Measurements from ENCODE around the gene CIAPIN1.
A peak's percentile ranks its signal among the peaks of the same experiment; 100 is the strongest.

Gene CIAPIN1

DNA sequence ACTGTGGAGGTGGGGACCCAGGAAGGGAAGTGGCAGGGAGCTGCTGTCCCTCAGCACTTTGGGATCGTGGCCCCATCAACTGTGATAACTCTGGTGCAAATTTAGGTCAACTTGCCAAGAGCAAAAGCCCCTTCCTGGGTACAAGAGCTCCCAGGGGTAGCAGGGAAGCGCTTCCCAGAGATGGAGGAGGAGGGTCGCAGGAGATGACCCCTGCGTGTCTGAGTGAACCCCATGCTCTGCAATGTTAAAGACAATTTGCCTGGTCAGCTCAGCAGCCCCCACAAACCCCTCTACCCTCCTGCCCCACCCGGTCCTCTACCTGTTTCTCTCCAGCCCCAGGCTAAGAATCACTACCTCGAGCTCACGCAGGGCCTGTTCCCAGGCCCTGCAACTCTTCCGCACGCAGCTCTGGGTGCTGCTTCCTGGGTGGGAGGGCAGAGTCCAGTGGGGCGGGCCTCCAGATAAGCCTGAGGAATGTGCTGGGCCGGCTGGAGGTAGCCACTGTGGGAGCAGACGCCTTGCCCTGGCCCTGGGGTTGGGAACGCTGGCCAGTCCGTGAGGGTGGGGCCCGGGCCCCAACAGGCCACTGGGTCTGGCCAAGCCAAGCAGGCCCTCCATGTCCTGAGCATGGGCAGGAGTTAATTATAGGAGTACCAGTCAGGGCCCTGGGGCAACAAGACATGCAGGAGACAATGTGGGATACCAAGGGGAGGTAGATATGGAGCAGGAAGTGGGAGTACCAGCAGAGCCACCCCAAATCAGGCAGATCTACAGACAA lies 33.0 kb upstream of the CIAPIN1 start:
- DNase-seq (ENCODE audit: low read depth): no peak

DNA sequence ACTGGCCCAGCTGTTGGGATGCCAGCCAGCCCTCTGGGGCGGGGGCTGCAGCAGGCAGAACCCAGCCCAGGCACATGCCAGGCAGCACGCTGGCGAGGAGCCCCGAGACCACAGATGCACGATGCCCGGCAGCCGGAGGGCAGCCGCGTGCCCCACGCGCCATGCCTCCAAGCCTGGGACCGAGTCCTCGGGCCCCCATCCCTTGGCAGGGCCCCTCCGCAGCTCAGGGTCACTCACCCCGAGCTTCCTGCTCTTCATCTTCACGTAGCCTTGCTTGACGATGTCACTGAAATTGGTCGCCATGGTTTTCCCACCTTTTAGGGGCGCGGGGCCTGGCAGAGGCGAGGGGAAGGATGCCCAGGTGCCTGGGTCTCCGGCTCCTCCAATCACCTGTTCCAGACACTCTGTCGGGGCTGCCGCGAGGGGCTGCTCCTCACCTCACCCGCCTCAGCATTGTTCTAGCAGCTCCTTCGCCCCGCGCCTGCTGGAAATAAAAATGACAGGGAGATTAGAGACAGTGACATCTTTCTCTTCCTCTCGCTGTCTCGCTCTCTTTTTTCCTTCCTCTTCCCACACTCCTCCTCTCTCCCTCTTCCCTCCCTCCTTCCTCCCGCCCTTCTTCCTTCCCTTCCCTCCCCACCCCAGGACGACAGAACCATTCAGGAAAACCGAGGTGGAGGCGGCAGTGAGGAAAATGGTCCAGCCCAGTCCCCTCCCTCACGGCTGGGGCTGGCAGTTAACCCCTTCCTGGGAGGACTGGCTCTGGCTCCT lies 32.2 kb upstream of the CIAPIN1 start:
- peak; percentile 21 for DNase-seq (ENCODE audit: low read depth)
- TF ChIP-seq, protein P1, sequence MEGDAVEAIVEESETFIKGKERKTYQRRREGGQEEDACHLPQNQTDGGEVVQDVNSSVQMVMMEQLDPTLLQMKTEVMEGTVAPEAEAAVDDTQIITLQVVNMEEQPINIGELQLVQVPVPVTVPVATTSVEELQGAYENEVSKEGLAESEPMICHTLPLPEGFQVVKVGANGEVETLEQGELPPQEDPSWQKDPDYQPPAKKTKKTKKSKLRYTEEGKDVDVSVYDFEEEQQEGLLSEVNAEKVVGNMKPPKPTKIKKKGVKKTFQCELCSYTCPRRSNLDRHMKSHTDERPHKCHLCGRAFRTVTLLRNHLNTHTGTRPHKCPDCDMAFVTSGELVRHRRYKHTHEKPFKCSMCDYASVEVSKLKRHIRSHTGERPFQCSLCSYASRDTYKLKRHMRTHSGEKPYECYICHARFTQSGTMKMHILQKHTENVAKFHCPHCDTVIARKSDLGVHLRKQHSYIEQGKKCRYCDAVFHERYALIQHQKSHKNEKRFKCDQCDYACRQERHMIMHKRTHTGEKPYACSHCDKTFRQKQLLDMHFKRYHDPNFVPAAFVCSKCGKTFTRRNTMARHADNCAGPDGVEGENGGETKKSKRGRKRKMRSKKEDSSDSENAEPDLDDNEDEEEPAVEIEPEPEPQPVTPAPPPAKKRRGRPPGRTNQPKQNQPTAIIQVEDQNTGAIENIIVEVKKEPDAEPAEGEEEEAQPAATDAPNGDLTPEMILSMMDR (IDR thresholded peaks at IDR 0.05; ENCODE audit: insufficient read depth, low read depth, low read length, missing control alignments): no peak
- peak overlapping the region; percentile 15 for H3K4me3 ChIP-seq (ENCODE audit: low read length)

More for the DNA sequence above, 33.0 kb upstream of the CIAPIN1 start:
- TF ChIP-seq, protein P1 (IDR thresholded peaks at IDR 0.05; ENCODE audit: insufficient read depth, low read depth, low read length, missing control alignments): no peak
- no peak overlapping the region for H3K4me3 ChIP-seq (ENCODE audit: low read length)

DNA sequence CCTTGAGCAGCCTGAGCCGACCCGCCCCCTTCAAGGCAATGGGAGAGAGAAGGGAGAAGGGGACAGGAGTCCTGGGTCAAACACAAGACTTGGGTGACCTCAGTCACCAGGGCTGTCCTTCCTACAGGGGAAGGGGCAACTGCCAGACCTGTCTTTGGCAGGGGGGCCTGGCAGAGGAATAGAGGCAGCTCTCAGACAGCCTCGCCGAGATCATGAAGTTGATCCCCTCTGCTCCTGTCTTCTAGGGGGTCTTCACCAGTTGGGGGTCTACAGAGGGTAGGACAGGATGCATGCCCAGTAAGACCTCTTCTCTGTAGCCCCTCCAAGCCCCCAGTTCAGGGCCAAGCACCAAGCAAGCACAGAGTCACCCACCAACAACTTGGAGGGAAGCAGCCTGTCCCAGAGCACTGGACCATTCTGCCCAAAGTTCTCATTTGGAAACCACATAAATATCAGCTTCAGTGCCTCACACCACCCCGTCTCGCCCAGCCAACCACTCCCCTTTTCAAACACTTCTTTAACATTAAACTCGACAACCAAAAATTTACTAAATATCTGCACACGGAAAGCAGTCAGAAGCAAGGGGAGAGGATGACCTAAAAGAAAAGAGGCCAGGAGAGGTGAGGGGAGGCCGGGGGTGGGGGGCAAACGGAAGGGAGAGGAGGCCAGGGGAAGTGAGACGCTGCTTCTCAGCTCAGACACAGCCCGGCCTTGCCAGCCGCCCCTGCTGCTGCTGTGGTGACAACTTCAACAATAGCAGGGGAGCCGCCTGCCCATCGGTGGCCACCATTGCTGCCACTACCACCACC lies 31.4 kb upstream of the CIAPIN1 start:
- no peak overlapping the region for H3K4me3 ChIP-seq (ENCODE audit: low read length)
- no peak for DNase-seq (ENCODE audit: low read depth)

DNA sequence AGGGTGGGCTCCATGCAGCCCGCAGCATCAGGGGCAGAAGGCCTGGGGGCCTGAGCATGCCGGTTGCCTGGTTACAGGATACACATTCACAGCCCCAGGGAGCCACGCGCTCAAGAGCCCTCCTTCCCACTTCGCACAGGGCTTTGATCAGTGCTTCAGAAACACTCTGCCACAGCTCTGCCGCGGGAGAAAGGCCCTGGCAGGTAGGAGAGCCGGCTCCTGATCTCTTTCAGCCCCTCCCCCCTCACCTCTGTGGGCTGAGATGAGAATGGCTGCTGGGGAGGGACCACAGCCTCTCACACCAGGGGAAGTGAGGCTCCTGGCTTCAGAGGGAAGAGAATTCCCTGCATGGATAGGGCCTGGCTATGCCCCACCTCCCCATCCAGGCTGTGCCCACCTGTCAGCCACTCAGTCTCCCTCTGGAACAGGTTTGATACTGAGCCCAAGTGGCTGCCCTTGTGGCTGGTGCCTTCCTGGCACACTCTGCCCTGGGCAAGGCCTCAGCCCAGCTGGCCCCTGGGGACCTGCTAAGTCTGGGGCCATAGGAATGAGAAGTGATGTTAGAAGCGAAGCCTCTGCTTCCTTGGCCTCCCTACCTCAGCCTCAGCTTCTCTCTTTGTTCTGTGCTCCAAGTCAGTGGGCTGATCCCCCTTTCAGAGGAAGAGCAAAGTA lies 30.5 kb upstream of the CIAPIN1 start:
- TF ChIP-seq, protein P1 (IDR thresholded peaks at IDR 0.05; ENCODE audit: insufficient read depth, low read depth, low read length, missing control alignments): no peak
- no peak overlapping the region for H3K4me3 ChIP-seq (ENCODE audit: low read length)
- DNase-seq (ENCODE audit: low read depth): no peak

More for the DNA sequence above, 31.4 kb upstream of the CIAPIN1 start:
- TF ChIP-seq, protein P1 (IDR thresholded peaks at IDR 0.05; ENCODE audit: insufficient read depth, low read depth, low read length, missing control alignments): no peak

DNA sequence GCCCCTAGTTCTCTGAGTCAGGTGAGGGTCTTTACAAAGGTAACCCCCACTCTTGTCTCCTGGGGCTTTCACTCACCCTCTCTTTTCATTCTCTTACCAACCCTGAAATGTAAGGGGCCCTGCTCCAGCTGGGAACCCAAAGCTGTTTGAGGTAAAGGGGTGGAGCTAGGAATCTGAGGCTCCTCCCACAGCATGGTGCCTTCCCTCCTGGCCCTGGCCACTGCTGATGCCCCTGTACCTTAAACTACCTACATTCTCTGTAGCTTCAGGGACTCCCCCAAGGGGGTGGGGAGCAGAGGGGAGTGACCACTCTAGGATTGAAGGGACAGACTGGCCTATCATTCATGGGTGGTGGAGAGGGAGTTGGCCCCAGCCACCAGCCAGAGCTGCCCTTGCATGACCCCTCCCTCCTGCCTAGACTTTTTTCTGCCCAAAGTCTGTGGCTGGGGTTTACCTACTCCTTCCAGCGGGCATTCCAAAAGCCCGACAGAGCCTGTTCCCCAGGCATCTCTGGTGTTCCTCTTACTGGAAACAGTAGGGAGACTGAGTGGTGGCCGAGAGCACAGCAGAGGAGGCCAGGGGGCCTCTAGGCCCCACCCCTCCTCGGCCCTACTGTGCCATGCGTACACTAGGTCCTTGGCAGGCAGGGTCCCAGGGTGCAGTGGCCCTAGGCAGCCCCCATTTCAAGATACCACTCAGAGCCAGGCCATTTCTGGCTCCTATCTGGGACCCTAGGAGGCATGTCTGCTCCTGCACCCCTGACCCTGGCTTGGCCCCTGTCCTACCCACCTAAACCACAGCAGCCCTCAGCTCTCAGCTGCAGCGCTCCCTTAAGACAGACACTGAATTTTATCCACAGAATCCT lies 29.6 kb upstream of the CIAPIN1 start:
- H3K4me3 ChIP-seq (ENCODE audit: low read length): no peak overlapping the region
- TF ChIP-seq, protein P1 (IDR thresholded peaks at IDR 0.05; ENCODE audit: insufficient read depth, low read depth, low read length, missing control alignments): no peak
- DNase-seq (ENCODE audit: low read depth): no peak

Data from epithelial cell of esophagus (primary cell).